Epithelial cell of proximal tubule (primary cell): ENCODE results near the gene AP4M1. TPM values are rescaled to one million over a fixed set of nuclear protein-coding genes. Genes with fewer than 3 reads are reported as not detected.

Experiments
- DNase-seq: peaks from one replicate; pipeline ENCODE4 v3.0.0-alpha.2; 2011; ENCODE audit warnings: low read depth
- H3K4me3 ChIP-seq: 2 replicates; pipeline ENCODE4 v1.5.1; 2011; ENCODE audit warnings: low read depth, mild to moderate bottlenecking, low read length
- CTCF ChIP-seq: conservative IDR thresholded peaks from 2 replicates; pipeline ENCODE4 v1.5.1; 2012; ENCODE audit warnings: low read depth, mild to moderate bottlenecking, low read length
- total RNA-seq: library from RNA; depleted of rRNA; stranded (reverse); fragments of >200 nt; gene quantifications from 2 replicates; pipeline ENCODE4 v1.2.3, GENCODE V29; 2015

AP4M1 gene
- total RNA-seq, 1 donor from 2014 or later, result 11.5 TPM

GRCh38 chr7:100064162-100064561 is 37.3 kb upstream of the AP4M1 start:
- TF ChIP-seq CTCF, result no peak
- no peak for DNase-seq
- H3K4me3 ChIP-seq, result no peak overlapping the region

- no peak for DNase-seq
- H3K4me3 ChIP-seq, result no peak overlapping the region
- no peak for TF ChIP-seq CTCF
Observed at GRCh38 chr7:100065452-100066186, 35.8 kb upstream of the AP4M1 start.

GRCh38 chr7:100066953-100067352 is 34.5 kb upstream of the AP4M1 start:
- no peak overlapping the region for H3K4me3 ChIP-seq
- no peak for DNase-seq
- no peak for TF ChIP-seq CTCF

- no peak for TF ChIP-seq CTCF
- DNase-seq, result no peak
- no peak overlapping the region for H3K4me3 ChIP-seq
Observed at GRCh38 chr7:100069991-100070390, 31.5 kb upstream of the AP4M1 start.

GRCh38 chr7:100071018-100071723 is 30.3 kb upstream of the AP4M1 start:
- DNase-seq, result no peak
- no peak for TF ChIP-seq CTCF
- no peak overlapping the region for H3K4me3 ChIP-seq

- H3K4me3 ChIP-seq, result no peak overlapping the region
- no peak for DNase-seq
- no peak for TF ChIP-seq CTCF
Observed at GRCh38 chr7:100072462-100072861, 29.0 kb upstream of the AP4M1 start.
